HL-60/S4 (cell line): ENCODE results near the gene OSBP2.
"Not testable (repeated sequence)": the region's sequence is repeated elsewhere in the genome, so short reads cannot be mapped to it uniquely, and the experiment has no call there.

Experiments
- in situ Hi-C: fragments of 300-500 bp; cut with MboI; formaldehyde crosslinking; loops from 2 replicates; pipeline ENCODE4 v1.14.3; 2022; ENCODE audit warnings: low sequenced_read_pairs

Gene OSBP2

GRCh38 chr22:30694640-30695350 lies at the start of gene OSBP2:
OSBP2 (plus strand) TSS chr22:30694874; CDS start chr22:30694910, 36 bp downstream.
- in situ Hi-C loops = no loop called here

- in situ Hi-C loops = no loop called here
These were observed 48.0 kb upstream of the OSBP2 start for GRCh38 chr22:30646518-30647160.

- in situ Hi-C loops = no loop called here
These were observed 47.1 kb upstream of the OSBP2 start for GRCh38 chr22:30647536-30647935.

GRCh38 chr22:30648825-30649224 lies 45.8 kb upstream of the OSBP2 start:
- in situ Hi-C loops = no loop called here

GRCh38 chr22:30649430-30650007 lies 45.2 kb upstream of the OSBP2 start:
- in situ Hi-C loops = no loop called here

GRCh38 chr22:30650508-30651116 lies 44.1 kb upstream of the OSBP2 start:
- in situ Hi-C loops = no loop called here

GRCh38 chr22:30652852-30653251 lies 41.8 kb upstream of the OSBP2 start:
- in situ Hi-C loops = no loop called here

GRCh38 chr22:30654361-30654760 lies 40.3 kb upstream of the OSBP2 start:
- in situ Hi-C loops = no loop called here

GRCh38 chr22:30655532-30655931 lies 39.1 kb upstream of the OSBP2 start:
- in situ Hi-C loops = no loop called here

GRCh38 chr22:30662040-30662439 lies 32.6 kb upstream of the OSBP2 start:
- in situ Hi-C loops = no loop called here

- in situ Hi-C loops = no loop called here
These were observed 29.9 kb upstream of the OSBP2 start for GRCh38 chr22:30664798-30665197.

GRCh38 chr22:30665266-30665665 lies 29.4 kb upstream of the OSBP2 start:
- in situ Hi-C loops = no loop called here

GRCh38 chr22:30665786-30666185 lies 28.9 kb upstream of the OSBP2 start:
- in situ Hi-C loops = no loop called here

- in situ Hi-C loops = no loop called here
These were observed 27.6 kb upstream of the OSBP2 start for GRCh38 chr22:30667107-30667493.

GRCh38 chr22:30667494-30668385 lies 26.9 kb upstream of the OSBP2 start, which contains the start of gene DUSP18:
DUSP18 (minus strand) TSS chr22:30667875; CDS start chr22:30664003, 3,872 bp downstream.
- in situ Hi-C loops = no loop called here

GRCh38 chr22:30668386-30668710 lies 26.3 kb upstream of the OSBP2 start:
- in situ Hi-C loops = no loop called here

GRCh38 chr22:30671071-30671470 lies 23.6 kb upstream of the OSBP2 start:
- in situ Hi-C loops = no loop called here

- in situ Hi-C loops = no loop called here
These were observed 21.5 kb upstream of the OSBP2 start for GRCh38 chr22:30673136-30673535.

GRCh38 chr22:30674482-30674881 lies 20.2 kb upstream of the OSBP2 start:
- in situ Hi-C loops = no loop called here

- in situ Hi-C loops = no loop called here
These were observed 19.2 kb upstream of the OSBP2 start for GRCh38 chr22:30675436-30675835.

GRCh38 chr22:30676565-30676964 lies 18.1 kb upstream of the OSBP2 start:
- in situ Hi-C loops = not testable (repeated sequence)
